ENCODE data around the gene VCX. TPM values are rescaled to one million over a fixed set of nuclear protein-coding genes. Genes with fewer than 3 reads are reported as not detected.

The VCX gene
- total and polyA plus RNA-seq, 9 of the 15 experiments (the other 6 are each of a cell fraction or from before 2014, with no cell fraction given): 0.83 to 35.3 (median 9.5) TPM

- TF ChIP-seq NELFE (IDR thresholded peaks at IDR 0.05; ENCODE audit: insufficient read depth, insufficient read length) (no peak), ZFPM2 (CRISPR knock-in tag; IDR thresholded peaks at IDR 0.05) (no peak), HDAC8 (tag; IDR thresholded peaks at IDR 0.05) (no peak), FOXK1 (CRISPR knock-in tag; IDR thresholded peaks at IDR 0.05; ENCODE audit: borderline replicate concordance) (no peak), MAFK (IDR thresholded peaks at IDR 0.05; ENCODE audit: low read length) (no peak), BHLHE40 (IDR thresholded peaks at IDR 0.05; ENCODE audit: low read length) (no peak)
- TF ChIP-seq, protein P1, sequence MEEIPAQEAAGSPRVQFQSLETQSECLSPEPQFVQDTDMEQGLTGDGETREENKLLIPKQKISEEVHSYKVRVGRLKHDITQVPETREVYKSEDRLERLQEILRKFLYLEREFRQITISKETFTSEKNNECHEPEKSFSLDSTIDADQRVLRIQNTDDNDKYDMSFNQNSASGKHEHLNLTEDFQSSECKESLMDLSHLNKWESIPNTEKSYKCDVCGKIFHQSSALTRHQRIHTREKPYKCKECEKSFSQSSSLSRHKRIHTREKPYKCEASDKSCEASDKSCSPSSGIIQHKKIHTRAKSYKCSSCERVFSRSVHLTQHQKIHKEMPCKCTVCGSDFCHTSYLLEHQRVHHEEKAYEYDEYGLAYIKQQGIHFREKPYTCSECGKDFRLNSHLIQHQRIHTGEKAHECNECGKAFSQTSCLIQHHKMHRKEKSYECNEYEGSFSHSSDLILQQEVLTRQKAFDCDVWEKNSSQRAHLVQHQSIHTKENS (CRISPR knock-in tag; IDR thresholded peaks at IDR 0.05): no peak
Measured at GRCh38 chrX:7852166-7852565, 9.2 kb downstream of the VCX start (continued).

DNA sequence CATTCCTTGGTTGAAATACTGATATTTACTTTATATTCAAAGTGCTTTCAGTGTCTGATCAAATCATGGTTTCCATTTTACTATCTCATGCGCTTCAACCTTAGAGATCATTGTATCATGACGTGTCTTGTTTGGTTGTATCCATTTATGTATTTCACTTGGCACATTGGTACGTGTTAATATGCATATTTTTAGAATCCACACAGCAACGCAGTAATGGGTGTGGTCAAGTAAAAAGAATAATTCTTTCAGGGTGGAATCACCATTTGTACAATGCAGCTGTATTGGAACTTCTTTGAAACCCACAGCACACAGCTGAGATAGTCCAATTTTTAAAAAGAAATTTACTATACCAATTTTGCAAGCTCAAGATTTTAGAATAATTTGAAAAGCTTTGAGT, 29.1 kb downstream of the VCX start:
- intact Hi-C loops (cut with micrococcal nuclease) (no loop called here), in situ Hi-C loops (cut with MboI) (no loop called here)
- ATAC-seq (no peak), DNase-seq (ENCODE audit: extremely low read depth in 1 of 4, low spot score in 3 of 4) (no peak), FAIRE-seq (no peak)
- no peak overlapping the region for H3K9ac ChIP-seq (ENCODE audit: insufficient read depth in 1 of 2, low read depth in 2 of 2, low read length in 2 of 2)
- H3K79me2 ChIP-seq (ENCODE audit: control insufficient read depth, insufficient read depth, low read length): no peaks in the 10 kb centered on the region
- WGBS (ENCODE audit: insufficient coverage, low coverage, missing lambda C conversion rate): 0% methylated on average over 4 of the region's 4 CpGs
- CTCF ChIA-PET (ENCODE audit: low intra/inter-chr PET ratio): no interaction called here
- no peaks in the 10 kb centered on the region for H3K27me3 ChIP-seq (ENCODE audit: control insufficient read depth in 2 of 2, insufficient read depth in 2 of 2, low read length in 2 of 2)
- no peaks in the 10 kb centered on the region for H3K36me3 ChIP-seq (ENCODE audit: control insufficient read depth, insufficient read depth, low read length)
- H3K9me3 ChIP-seq (replicated peaks; ENCODE audit: control insufficient read depth, insufficient read depth, low read depth, low read length): no peaks in the 10 kb centered on the region
- no peak overlapping the region for H3K4me2 ChIP-seq (ENCODE audit: insufficient read depth, low read length)
- TF ChIP-seq RNF2 (IDR thresholded peaks at IDR 0.05) (no peak), TBP (optimal IDR thresholded peaks at IDR 0.05; ENCODE audit: low read depth, low read length) (no peak), CEBPZ (IDR thresholded peaks at IDR 0.05; ENCODE audit: borderline replicate concordance, low read depth, low read length) (no peak), TRIM28 (IDR thresholded peaks at IDR 0.05) (no peak)
- no peaks in the 10 kb centered on the region for H3K9me1 ChIP-seq (ENCODE audit: control insufficient read depth, insufficient read depth, low read length)
- H4K20me1 ChIP-seq (replicated peaks; ENCODE audit: control insufficient read depth, insufficient read depth, low read length): no peaks in the 10 kb centered on the region
- no peaks in the 10 kb centered on the region for H3K4me1 ChIP-seq (replicated peaks in 1 of 2; ENCODE audit: control insufficient read depth in 2 of 2, insufficient read depth in 2 of 2, low read length in 2 of 2)
- no peak overlapping the region for H3K4me3 ChIP-seq
- POLR2A ChIA-PET: no interaction called here
- H3K27ac ChIP-seq (ENCODE audit: extremely low read depth, low read depth, low read length): no peak overlapping the region
- BruUV-seq (replicated peaks): no TSS peak
- no peak overlapping the region for H2AFZ ChIP-seq (ENCODE audit: low read depth, low read length)

Measured in K562 (cell line).